HL-60/S4 treated with retinoic acid at 250 ng/mL for 4 days and 3 days (cell line): ENCODE measurements around the gene DNMT3A.

Experiments used
- in situ Hi-C: fragments of 300-500 bp; cut with MboI; formaldehyde crosslinking; loops from 2 replicates; pipeline ENCODE4 v1.7.0; 2022; ENCODE audit warnings: low sequenced_read_pairs

Gene DNMT3A

DNA sequence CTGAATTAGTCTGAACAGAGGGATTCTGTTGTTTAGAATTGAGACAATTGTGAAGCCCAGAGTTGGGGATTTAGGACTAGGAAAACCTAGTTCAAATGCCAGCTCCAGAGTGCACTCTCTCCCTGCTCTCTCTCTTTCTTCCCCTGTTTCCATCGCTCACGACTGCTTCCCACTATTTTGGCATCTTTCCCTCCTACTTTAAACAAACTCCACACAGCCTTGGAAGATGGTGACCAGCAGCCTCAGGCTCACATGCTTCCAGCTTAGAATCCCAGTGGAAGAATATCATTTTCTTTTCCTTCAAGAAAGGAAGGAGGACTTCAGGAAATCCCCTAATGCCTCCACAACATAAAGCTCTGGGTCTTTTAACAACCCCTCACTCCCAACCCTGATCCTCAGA, 6.1 kb upstream of the DNMT3A start:
- in situ Hi-C loops, result no loop called here

DNA sequence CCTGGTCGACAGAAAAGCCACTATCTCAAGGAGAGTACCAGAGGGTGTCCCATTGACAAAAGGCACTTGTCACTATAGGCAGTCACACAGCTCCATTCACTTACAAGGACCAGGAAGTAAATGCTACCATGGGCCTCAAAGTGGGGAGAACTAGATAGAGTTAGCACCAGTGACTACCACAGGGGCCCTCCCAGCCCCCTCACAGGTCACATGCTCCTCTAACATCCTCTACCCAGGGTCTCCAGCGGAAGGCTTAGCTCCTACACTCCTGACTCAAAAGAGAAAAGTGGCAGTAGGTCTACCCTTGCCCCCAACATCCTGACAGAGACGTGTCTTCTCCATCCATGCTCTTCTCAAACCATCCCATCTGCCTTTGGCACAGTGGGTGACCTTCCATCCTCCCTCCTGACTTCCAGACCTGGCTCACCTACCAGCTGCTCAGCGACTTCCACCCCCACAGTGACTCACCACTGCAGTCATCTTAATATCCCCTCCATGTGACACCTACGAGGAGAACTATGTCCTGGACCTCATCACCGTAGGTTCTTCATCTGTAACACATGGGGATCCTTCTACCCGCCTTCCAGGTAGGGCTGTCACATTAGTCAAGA, 5.6 kb upstream of the DNMT3A start:
- in situ Hi-C loops, result no loop called here

DNA sequence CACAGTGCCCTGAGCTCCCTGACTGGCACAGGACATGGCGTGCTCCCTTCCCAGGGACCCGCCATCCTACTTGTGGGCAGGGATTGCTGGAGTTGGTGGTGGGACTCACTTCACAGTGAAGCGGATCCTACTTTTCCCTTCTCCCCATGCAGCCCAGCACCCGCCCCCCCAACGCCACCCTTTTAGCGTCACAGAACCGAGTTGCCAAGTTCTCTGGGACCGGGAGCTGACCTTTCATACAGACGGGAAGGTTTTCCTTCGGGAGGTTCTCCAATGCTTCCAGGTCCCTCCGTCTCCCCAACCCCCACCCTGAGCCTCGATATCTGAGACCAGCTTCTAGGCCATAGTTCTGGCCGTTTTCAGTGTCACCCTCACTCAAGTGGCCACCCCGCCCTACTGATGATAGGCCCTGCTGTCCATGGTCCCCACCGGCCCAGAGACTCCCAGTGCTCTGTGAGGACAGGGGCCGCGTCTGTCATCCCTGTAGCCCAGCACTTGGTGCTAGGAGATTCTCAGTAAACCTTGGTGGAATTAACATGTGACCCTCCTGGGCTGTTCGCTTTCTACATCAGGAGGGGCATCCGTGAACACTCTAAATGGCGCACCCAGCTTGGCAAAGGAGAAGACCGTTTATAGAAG, 1.6 kb upstream of the DNMT3A start:
- in situ Hi-C loops, result no loop called here

DNA sequence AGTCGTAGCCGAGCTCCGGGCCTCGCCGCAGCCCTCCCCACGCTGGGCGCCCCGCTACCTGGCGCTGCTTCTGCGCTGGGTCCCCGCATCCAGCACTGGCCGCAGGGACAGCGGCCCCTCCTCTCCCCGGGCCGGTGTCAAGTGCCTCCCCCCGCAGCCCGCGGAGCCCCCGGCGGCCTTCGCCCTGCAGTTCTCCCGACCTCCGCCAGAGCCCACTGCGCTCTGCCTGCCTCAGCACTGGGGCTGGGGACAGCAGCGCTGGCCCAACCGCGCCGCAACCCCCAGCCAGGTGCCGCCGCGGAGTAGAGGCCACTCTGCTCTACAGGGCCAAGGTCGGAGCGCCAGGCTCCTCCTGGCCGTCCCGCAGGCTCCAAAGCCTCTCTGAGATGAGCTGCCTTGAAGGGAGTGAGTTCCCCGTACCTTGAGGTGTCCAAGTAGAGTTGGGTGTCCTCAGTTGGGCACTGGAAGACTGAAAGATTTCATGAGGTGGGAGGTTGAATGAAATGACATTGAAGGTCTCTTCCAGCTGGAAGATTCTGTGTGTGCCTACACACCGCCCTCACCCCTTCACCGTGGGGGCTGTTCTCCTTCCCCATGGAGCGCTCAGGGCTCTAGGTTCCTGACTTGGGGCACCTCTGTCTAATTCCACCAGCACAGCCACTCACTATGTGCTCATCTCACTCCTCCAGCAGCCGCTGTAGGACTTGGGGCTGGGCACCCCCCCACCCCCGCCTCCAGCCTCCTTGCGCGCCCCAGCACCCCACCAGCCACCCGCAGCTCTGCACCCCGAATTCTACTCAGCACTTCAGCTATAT, 854 bp upstream of the DNMT3A start:
- in situ Hi-C loops, result no loop called here

DNA sequence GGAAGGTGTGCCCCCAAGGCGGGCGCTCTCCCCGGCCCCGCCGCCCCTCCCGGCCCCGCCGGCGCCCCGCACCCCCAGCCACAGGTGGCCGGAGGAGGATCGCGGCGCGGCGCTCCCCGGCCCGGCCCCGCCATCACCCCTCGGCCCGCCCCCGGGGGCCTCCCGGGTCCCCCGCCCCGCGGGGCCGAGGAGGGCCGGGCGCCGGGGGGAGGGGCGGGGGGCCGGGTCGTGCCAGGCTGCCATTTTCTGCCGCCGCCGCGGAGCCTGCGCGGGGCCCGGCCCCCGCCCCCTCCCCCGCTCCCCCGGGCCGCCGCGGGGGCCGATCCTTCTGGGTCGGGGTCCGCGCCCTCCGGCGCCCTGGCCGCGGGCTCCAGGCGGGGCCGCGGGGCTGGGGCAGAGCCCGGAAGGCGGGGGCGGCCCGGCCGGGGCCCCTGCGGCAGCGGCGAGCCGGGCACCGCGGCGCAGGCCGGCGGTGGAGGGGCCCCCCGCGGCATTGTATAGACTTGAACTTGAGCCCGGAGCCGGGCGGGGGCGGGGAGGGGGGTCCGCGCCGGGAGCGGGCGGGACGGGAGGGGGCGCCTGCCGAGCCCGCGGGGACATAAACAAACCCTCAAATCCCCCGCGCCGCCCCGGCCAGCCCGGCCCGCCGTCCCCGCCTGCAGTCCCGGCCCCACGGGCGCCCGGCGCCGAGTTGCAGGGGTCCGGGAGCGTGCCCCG, 556 bp downstream of the DNMT3A start:
- in situ Hi-C loops, result no loop called here

DNA sequence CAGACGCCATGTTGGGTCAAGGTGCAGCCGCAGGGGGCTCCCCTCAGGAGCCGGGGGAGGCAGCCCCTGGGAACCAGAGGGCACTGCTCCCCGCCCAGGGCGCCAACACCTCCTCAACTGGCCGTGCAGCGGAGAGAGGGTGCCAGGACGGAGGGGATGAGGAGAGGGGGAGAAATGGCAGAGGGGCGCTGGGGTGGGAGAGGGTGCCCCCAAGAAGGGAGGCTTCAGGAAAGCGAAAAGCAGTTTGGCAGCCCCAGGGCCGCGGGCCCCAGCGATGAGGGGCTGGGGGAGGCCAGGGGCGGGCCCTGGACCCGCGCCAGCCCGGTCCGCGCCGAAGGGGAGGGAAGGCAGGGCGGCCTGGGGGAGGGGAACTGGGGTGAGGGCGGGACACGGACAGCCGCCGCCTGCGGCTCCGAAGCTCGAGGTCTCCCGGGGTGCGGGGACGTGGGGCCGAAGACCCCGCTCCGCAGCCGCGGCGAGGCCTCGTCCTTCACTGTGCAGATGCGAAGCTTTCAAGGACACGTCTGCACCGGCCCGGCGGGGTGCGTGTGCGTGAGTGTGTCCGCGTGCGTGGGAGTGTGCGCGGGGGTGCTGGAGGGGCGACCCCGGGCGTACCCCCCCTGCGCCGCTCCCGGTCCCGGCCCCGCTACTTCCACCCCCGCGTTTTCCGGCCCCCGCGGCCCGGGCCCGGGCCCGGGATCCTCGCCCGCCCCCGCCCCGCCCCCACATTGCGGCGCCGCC, 1.4 kb downstream of the DNMT3A start:
- in situ Hi-C loops, result no loop called here

DNA sequence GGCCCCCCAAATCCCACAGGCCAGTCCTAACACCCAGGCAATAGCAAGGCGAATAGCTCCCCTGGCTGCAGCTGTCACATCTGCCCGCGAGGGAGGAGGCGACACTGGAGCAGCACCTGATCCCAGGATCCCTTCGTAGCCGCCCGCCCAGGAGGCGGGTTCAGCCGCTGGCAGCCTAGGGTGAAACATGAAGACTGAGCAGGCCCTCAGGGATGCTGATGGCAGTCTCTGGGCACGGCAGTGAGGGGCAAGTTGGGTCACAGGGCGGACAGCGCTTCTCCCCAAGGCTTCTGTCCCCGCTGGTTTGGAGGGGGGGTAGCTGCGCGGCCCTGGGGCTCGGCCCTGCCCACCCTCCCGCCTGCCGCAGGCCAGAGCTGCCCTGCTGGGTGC, 1.9 kb downstream of the DNMT3A start:
- in situ Hi-C loops, result no loop called here

DNA sequence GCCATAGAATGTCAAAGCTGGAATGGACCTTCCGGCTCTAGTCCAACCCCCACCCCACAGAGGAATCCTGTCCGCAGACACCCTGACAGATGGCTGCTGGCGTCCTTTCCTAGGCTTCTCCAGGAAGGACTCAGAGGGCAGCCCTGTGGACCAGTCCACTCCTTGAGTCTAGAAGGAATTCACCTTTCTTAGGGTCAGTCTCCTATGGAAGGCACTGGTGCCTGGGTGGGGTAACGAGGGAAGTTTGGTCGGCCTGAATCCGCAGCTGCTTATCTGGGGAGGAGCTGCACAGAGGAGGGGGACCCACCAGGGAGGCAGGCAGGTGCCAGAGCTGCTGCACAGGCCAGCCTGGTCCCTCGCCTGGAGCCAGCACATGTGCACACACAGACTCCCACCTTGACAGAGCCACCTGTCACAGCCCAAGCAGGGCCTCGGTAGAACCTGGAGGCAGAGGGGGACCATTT, 2.5 kb downstream of the DNMT3A start:
- in situ Hi-C loops, result no loop called here

DNA sequence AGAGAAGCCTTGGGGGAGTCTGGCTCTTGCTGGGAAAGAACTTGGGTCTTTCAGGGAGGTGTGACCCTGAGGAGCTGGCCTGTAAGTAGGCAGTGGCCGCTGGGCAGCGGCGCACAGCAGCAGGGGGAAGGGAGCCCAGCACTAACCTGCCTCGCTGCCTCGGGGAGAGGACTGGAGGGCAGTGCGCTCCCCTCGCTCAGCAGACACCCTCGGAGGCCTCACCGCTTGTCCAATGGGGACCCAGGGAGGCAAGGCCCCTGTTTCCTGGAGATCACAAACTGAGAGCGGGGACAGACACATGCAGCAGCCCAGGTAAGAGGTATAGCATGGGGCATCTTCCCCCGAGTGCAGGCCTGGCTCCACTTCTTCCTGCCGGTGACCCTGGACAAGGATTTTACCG, 3.3 kb downstream of the DNMT3A start:
- in situ Hi-C loops, result no loop called here

DNA sequence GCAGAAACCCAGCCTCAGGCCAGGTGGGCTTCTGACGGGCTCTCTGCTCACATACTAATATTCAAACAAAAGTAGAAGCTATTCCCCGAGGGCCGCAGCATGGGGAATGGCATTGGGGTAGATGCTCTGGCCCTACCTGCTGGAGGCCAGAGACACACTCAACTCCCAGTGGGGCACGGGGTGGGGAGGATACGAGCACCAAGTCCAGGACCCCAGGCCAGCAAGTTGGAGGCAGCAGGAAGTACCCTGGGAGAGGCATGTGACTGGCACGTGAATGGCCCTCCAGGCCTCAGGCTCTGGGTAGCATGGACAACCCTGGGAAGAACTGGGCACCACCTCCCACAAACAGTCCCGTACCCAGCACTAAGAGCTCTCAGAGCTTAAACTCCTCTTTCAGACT, 3.8 kb downstream of the DNMT3A start:
- in situ Hi-C loops, result no loop called here

DNA sequence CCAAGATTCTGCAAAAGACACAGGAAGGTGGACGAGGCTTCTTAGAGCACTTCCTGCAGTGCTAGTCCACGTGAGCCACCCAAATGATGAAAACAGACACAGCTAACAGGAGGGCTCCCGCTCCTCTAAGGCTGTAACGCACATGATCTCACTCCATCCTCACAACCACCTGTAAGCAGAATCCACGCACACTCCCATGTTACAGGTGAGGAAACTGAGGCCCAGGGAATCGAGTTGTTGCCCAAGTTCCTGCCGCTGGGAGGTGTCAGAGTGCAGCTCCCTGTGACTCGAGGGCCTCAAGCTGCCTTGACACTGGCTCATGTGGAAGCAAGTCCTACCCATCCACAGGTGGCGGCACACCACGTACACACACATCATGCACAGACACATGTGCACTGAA, 4.4 kb downstream of the DNMT3A start:
- in situ Hi-C loops, result no loop called here

DNA sequence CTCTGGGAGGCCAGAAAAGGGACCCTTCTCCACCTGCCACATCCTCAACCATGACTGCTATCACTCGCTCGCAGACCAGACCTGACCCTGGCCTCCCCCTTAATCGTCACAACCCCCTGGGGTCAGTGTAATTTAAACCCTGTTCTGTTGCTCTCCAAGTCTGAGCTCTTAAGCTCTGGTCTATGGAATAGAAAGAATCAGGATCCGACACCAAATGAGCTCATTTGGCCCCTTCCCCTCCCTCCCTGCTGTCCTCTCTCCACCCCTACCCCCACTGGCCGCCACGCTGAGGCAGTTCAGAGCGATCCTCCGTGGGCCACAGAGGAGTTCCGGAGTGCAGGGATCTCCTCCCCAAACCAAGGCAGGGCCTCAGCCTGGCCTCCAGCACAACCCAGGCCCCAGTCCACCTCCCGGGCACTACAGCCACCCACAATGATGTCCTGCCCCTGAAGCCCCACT, 5.3 kb downstream of the DNMT3A start:
- in situ Hi-C loops, result no loop called here

DNA sequence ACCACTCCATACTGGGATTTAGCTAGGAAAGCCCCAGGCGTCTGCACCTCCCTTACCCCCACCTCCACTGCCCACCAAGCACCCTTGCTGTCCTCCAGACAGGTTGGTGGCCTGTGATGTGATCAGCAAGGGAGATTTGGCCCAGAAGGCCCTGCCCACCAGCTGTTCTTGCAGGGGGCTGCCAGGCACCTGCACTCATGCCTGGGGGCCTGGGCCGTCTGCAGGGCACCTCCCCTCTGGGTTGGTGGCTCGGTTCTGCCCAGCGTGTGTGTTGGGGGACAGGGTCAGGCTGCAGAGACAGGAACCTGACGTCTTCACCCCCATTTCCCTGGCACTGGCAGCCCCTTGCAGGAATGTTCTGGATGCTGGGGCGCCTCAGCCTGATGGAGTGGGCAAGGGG, 5.8 kb downstream of the DNMT3A start:
- in situ Hi-C loops, result no loop called here

DNA sequence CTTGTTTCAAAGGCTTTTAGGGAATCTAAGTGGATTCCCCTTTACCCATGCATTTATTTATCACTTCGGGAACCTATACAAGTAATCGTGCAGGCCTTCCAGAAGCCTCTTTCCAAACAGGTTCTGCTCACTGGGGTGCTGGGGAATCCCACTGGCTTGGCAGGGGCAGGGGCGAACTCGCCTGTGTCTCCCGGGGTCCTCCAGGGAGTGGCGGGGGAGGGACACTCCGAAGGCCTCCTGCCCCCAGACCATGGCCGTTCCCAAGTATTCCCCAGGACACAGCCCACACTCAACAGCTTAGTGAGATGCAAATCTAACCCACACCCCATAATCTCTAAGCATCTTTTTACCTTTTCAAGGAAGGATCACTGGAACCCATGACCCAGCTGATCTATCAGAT, 6.5 kb downstream of the DNMT3A start:
- in situ Hi-C loops, result no loop called here

DNA sequence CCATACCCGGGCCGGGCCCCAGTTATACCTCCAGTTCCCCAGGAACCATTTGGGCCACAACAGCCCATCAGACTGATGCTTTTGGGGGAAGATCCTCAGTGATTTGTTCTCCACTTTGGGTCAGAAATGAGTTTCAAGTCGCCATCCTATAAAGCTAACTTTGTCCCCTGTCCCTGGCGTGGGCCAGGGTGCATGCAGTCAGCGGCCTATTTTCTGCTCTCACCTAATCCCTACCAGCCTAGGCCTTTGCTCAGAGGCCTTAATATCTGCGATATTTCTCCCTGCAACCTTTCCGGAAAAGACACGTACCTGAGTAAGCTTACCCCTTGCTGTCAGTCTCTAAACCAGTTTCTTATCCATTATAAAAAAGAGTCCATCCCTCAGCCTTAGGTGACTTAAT, 7.2 kb downstream of the DNMT3A start:
- in situ Hi-C loops, result no loop called here

DNA sequence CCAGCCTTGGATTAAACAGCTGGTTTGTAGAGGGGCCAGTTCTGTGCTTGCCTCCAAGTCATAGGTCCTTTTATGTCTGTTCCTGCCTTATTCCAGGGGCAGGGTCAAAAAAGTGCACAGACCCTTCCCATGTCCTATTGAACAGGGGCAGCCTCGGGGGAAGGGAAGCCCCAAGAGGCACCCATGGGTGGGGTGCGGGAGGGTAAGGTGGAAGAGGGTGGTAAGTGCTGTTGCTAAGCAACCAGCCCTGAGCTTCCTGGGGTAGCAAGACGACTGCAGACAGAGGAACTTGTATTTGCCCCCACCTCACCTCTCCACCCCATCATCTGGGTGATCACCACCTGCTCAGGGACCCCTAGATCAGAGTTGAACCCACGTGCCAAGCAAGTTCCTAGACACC, 7.7 kb downstream of the DNMT3A start:
- in situ Hi-C loops, result no loop called here

DNA sequence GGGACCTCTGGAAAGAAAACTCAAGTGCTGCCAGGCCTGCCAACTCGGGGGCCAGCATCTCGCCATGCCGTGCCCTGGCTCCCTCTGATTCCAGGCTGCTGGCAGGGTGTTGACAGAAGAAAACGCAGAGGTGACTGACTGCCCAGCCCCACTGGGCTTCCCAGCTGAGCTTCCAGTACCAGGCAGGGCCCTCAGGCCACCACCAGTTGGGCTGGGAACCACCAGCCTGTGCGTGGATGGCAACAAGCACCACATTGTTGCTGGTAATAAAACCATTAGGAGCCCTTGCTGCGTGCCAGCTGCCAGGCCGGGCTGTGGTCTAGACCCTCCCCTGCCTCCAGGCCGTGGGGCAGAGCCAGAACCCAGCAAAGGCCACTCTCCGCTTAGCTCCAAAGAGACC, 9.2 kb downstream of the DNMT3A start:
- in situ Hi-C loops, result no loop called here

DNA sequence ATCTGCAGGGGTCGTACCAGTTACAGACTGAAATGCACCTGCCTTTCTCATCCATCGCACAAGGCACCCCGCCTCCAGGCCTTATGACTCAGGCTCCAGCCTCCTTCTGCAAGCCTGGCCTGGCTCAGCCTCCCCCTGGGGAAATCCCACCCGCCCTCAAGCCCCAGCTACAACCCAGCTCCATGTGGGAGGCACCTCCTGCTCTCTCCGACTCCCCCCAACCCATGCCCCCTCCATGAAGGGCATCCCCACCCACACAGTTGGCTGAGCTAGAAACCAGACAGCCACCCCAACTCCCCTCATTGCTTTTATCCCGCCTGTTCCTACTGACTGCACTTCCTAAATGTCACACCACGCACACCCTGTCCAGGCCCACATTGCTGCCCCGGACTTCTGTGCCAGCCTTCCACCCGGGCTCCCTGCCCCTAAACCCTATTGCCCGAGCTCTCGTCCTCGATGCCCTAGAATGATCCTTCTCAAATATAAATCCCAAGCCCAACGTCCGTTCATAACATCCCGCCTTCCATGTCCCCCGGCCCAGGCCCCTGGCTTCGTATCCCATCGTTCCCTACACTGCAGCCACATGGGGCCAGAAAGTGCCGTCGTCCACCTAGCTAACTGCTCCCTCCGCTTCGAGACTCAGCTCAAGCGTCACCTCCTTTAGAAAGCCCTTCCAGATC, 9.9 kb downstream of the DNMT3A start:
- in situ Hi-C loops, result no loop called here

DNA sequence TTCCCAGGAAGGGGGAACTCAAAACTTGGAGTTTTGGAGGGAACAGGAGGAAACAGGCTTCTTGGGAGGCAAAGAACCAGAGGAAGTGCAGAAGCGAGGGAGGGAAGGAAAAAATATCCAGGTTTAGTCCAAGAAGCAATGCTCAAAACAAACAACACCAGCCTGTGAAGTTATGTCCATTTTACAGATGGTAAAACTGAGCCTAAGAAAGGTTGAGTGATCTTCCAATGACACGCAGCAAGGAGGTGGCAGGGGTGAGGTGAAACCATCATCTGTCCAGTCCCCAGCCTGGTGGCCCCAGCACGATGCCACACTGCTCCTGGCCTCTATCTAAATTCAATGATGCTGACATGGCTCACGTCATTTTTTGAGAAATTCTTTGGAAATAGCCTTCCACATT, 10.8 kb downstream of the DNMT3A start:
- in situ Hi-C loops, result no loop called here

DNA sequence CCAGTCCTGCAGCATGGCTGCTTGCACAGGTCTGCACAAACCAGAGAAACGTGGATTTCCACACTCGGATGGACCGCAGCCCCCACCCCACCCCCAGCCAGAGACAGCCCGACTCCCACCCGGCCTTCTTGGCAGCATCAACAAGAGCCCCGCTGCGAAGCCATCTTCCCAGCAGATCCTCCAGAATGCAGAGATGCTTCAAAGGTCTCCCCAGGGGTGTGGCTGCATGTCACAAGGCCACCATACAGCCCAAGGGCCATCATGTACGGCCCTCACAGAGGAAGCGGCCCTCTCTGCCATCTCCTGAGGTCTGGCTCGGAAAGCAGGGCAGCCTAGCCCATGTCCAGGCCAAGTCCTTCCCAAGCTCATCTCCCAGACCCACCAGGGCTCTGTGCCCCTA, 11.5 kb downstream of the DNMT3A start:
- in situ Hi-C loops, result no loop called here
